Activated T-cell treated with anti-CD3 and anti-CD28 coated beads, Interleukin-2, amount 50 U/mL, for 24 hours (primary cell): Measurements from ENCODE around the gene CRHR1.

Experiments
- DNase-seq: peaks from one replicate; pipeline ENCODE4 v3.0.0-alpha.2; 2020
- H3K27ac Mint-ChIP-seq: 2 replicates; pipeline ENCODE4 v1.8.0; 2020; ENCODE audit warnings: mild to moderate bottlenecking, mixed read lengths
- H3K27me3 Mint-ChIP-seq: 2 replicates; pipeline ENCODE4 v1.8.0; 2020; ENCODE audit warnings: mixed read lengths
- H3K36me3 Mint-ChIP-seq: 2 replicates; pipeline ENCODE4 v1.8.0; 2020; ENCODE audit warnings: low read depth, mixed read lengths
- H3K4me1 Mint-ChIP-seq: 2 replicates; pipeline ENCODE4 v1.8.0; 2020; ENCODE audit warnings: low read depth, mixed read lengths
- H3K4me3 Mint-ChIP-seq: 2 replicates; pipeline ENCODE4 v1.8.0; 2020; ENCODE audit warnings: mild to moderate bottlenecking, moderate library complexity, mixed read lengths
- H3K9me3 Mint-ChIP-seq: 2 replicates; pipeline ENCODE4 v1.8.0; 2020; ENCODE audit warnings: mixed read lengths

CRHR1 gene

DNA sequence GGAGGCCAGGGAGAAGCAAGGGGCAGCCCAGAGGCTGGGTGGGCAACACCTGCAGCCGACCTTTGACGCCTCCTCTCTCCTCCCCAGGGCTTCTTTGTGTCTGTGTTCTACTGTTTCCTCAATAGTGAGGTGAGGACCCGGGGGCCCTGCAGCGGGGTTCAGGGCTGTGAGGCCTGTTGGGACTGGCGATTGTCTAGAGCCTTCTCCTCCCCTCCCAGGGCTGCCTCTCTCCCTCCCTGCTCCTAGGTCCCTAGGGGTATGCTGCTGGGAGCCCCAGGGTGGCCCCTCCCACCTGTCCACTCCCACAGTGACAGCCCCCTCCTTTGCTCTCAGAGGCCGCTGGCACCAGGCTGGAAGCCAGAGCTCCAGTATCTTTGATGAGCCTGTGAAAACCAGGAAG lies 49.8 kb downstream of the CRHR1 start:
- no peaks in the 10 kb centered on the region for H3K36me3 Mint-ChIP-seq
- H3K27ac Mint-ChIP-seq: no peak overlapping the region
- H3K4me3 Mint-ChIP-seq: no peak overlapping the region
- no peaks in the 10 kb centered on the region for H3K4me1 Mint-ChIP-seq
- H3K9me3 Mint-ChIP-seq: no peaks in the 10 kb centered on the region
- H3K27me3 Mint-ChIP-seq: no peaks in the 10 kb centered on the region
- no peak for DNase-seq

DNA sequence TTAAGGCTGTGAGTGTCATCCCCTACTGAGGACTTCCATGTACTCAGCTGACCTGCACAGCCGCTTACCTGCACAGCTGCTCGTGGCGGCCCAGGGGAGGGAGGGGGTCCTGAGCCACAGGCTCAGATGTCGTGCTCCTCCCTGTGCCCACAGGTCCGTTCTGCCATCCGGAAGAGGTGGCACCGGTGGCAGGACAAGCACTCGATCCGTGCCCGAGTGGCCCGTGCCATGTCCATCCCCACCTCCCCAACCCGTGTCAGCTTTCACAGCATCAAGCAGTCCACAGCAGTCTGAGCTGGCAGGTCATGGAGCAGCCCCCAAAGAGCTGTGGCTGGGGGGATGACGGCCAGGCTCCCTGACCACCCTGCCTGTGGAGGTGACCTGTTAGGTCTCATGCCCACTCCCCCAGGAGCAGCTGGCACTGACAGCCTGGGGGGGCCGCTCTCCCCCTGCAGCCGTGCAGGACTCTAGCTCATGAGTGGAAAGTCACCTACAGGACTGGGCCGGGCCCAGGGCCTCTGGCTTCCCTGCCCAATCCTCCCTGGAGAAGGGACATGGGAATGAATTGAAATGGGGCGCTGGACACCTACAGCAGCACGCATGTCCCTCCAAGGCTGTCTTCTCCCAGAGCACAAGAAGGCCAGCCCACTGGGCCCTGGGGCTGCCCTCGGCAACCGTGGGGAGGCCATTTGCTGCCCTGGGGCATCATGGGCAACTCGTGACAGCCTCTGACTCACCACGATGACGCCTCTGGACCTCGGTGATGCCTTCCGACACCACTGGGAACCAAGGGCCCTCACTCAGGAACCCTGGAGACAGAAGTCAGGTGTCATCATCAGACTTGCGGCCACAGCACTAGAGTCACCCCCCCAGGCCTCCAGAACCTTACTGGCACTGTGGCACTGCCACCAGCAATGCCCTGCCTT lies 50.6 kb downstream of the CRHR1 start:
- H3K27ac Mint-ChIP-seq: no peak overlapping the region
- H3K36me3 Mint-ChIP-seq: no peaks in the 10 kb centered on the region
- H3K9me3 Mint-ChIP-seq: no peaks in the 10 kb centered on the region
- no peak overlapping the region for H3K4me3 Mint-ChIP-seq
- DNase-seq: no peak
- no peaks in the 10 kb centered on the region for H3K4me1 Mint-ChIP-seq
- H3K27me3 Mint-ChIP-seq: no peaks in the 10 kb centered on the region

DNA sequence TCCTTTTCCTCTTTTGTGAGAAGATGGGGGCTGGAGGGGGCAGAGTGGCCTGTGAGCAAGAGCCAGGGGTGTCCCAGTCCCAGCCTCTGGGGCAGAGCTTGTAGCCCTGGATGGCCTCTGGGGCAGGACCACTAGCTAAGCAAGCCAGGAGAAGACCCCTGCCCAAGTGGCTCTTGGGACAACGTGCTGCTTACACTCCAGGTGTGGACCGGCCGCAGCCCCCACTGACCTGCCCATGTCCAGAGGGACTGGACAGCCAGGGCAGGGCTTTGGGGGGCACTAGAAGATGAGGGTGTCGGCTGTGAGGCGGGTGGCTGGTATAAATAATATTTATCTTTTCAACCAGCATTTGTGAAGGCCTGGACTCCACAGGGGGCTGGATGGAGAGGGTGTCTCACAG lies 51.4 kb downstream of the CRHR1 start:
- H3K27ac Mint-ChIP-seq: no peak overlapping the region
- DNase-seq: no peak
- no peaks in the 10 kb centered on the region for H3K27me3 Mint-ChIP-seq
- no peaks in the 10 kb centered on the region for H3K36me3 Mint-ChIP-seq
- H3K9me3 Mint-ChIP-seq: no peaks in the 10 kb centered on the region
- no peak overlapping the region for H3K4me3 Mint-ChIP-seq
- H3K4me1 Mint-ChIP-seq: no peaks in the 10 kb centered on the region

DNA sequence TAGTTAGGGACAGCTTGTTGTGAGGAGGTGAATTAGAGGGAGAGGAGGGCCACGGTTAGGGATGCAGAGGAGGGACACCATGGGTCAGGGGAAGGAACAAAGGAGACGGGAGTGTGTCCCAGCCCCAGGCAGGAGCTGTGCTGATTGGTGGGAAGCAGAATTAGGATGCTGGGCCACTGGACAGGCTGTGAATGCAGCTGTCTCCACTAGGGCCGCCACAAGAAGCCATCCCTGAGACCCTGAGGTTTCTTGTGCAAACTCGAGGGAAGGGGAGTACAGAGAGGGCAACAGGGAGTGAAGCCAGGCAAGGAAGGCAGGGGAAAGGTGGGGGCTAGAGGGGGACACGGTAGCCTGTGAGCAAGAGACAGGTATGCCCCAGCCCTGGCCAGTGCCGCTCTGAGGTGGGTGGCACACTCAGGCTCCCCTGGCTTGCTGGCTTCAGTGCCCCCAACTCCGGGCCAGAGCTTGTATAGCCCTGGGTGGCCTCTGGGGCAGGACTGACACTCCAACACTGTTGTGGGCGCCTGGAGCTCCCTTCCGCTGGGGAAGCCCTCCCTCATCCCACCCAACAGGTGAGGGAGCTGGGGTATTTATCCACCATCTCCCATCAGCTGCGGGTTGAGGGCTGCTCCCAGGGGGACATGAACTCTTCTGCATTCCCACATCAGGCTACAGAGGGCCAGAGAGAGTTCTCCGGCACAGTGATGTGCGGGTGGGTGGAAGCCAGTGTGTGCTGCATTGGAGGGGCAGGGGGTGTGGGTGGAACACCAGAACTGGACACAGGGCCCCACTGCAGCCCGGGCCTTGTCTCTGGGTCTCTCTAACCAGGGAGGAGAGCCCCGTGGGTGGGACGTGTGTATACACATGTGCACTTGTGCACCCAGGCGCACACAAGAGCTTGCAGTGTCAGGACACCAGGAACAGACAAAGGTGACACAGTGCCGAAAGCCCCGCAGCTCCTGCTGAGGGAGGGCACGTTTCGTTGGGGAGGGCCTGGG lies 52.2 kb downstream of the CRHR1 start:
- no peaks in the 10 kb centered on the region for H3K36me3 Mint-ChIP-seq
- no peaks in the 10 kb centered on the region for H3K27me3 Mint-ChIP-seq
- H3K9me3 Mint-ChIP-seq: no peaks in the 10 kb centered on the region
- H3K4me3 Mint-ChIP-seq: no peak overlapping the region
- no peak for DNase-seq
- no peaks in the 10 kb centered on the region for H3K4me1 Mint-ChIP-seq
- H3K27ac Mint-ChIP-seq: no peak overlapping the region

DNA sequence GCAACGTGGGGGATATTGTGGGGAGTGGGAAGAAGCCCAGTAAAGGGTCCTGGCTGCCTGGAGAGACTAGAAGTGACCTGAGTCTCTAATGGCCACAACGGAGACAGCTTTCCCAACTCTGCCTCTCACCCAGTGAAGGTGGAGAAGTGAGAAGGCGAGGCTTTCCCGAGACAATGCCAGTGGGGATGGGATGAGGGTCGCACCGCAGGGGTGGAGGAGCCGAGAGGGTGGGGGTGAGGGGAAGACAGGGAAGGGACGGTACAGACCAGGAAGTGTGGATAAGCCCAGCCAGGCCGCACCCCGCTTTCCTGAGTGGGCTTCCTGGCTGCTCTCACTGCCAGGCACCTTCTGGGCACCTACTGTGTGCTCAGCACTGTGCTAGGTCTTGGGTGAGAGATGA lies 53.1 kb downstream of the CRHR1 start:
- Mint-ChIP-seq H3K27me3 (no peaks in the 10 kb centered on the region), H3K9me3 (no peaks in the 10 kb centered on the region), H3K4me1 (no peaks in the 10 kb centered on the region), H3K4me3 (no peak overlapping the region), H3K27ac (no peak overlapping the region), H3K36me3 (no peaks in the 10 kb centered on the region)
- no peak for DNase-seq

DNA sequence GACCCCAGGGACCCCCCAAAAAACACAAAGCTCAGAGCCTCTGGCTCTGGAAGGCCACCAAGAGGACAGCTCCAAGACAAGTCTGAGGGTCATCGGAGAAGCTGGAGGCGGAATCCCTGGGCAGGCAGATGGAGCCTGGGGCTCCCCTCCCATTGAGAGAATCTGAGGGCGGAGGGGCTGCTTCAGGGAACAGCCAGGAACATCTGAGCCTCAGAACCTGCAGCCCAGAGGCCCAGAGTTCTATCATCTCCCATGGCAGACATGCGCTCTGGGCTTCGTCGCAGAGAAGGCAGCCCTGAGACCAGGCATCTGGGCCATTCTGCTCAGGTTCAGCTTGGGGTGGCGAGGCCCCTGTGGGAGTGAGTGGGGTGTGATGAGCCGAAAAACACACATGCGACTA lies 53.5 kb downstream of the CRHR1 start:
- H3K4me1 Mint-ChIP-seq: no peaks in the 10 kb centered on the region
- no peak overlapping the region for H3K4me3 Mint-ChIP-seq
- no peaks in the 10 kb centered on the region for H3K36me3 Mint-ChIP-seq
- DNase-seq: no peak
- H3K27me3 Mint-ChIP-seq: no peaks in the 10 kb centered on the region
- H3K9me3 Mint-ChIP-seq: no peaks in the 10 kb centered on the region
- H3K27ac Mint-ChIP-seq: no peak overlapping the region

DNA sequence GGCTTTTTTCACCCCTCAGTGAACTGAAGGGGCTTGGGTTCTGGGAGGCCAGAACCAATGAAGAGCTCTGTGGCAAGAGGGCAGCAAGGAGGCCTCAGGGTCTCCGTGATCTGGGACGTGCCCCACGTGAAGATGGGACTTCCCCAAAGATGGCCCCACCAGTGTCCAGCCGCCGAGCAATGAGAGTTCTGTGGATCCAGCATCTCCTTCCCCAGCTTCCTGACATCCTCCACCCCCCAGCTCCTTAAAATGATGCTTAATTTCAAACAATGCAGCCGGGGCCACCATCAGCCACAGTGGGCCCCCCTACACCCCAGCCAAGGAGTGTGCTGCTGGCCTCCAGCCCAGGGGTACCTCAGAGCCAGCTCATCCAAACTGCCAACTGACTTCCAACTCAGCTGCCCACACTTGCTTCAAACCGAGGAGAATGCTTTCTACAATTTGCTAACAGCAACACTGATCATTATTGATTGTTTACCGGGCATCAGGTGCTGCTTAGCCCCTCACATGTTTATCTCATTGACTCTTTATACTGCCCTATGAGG lies 54.7 kb downstream of the CRHR1 start:
- Mint-ChIP-seq H3K27me3 (no peaks in the 10 kb centered on the region), H3K4me3 (no peak overlapping the region), H3K27ac (no peak overlapping the region), H3K4me1 (no peaks in the 10 kb centered on the region), H3K9me3 (no peaks in the 10 kb centered on the region), H3K36me3 (no peaks in the 10 kb centered on the region)
- DNase-seq: no peak

DNA sequence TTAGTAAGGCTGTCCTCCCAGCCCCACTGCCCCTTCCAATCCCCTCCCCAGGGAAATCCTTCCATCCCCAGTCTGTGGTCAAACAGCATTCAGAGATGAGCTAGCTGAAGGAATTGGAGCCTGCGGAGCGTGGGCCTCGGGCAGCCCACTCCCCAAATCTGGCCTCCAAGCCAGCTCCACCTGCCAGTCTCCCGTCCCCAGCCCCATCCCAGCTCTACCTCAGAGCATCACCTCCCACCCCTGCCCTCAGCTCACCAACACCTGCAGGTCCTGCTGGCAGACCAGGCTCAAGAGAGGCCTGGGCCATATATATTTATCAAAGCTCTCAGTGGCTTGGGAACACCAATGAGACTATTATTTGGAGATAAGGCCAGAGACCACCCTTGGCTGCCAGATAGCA lies 55.3 kb downstream of the CRHR1 start:
- Mint-ChIP-seq H3K4me3 (no peak overlapping the region), H3K36me3 (no peaks in the 10 kb centered on the region), H3K27ac (no peak overlapping the region), H3K9me3 (no peaks in the 10 kb centered on the region), H3K27me3 (no peaks in the 10 kb centered on the region), H3K4me1 (no peaks in the 10 kb centered on the region)
- no peak for DNase-seq

DNA sequence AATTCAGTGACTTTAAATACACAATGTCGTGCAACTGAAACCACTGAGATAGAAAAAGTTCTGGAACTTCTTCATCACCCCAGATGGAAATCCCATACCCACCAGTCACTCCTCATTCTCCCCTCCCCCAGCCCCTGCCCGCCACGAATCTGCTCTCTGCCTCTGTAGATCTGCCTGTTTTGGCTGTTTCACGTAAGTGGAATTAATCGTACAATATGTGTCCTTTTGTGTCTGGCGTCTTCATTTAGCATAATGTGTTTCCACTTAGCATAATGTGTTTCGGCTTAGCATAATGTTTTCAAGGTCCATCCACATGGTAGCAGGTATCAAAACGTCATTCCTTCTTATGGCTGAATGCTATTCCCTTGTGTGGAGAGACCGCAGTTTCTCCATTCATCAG lies 57.1 kb downstream of the CRHR1 start:
- H3K4me3 Mint-ChIP-seq: no peak overlapping the region
- H3K4me1 Mint-ChIP-seq: no peaks in the 10 kb centered on the region
- no peaks in the 10 kb centered on the region for H3K27me3 Mint-ChIP-seq
- no peak for DNase-seq
- no peaks in the 10 kb centered on the region for H3K36me3 Mint-ChIP-seq
- H3K9me3 Mint-ChIP-seq: no peaks in the 10 kb centered on the region
- no peak overlapping the region for H3K27ac Mint-ChIP-seq

DNA sequence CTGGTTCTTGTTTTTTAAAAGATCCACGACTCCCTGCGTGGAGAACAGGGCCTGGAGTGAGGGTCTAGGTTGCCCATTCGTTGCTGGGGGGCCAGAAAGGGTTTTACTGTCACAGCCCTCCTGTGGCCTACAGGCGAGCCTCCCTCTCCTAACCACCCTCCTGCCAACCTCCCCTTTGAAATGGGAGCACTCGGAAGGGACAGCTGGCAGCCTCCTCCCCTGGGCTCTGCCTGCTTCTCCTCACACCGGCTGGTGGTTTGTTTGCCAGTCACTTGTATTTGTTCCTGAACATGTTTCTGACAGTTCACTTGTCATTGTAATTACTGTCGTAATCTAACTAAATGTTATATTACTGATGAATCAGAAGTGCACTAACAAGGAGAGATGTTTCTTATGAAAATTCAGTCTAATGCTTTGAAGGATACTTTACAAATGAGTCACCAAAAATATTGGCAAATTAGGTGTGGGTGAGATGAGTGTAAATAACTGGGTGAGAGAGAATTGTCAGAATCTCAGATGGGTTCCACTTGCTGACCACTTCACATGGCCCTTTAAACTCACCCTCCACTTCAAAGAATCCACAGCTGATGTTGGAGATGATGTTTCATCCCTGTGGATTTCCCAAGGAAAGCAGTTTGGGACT lies 57.9 kb downstream of the CRHR1 start:
- no peak overlapping the region for H3K4me3 Mint-ChIP-seq
- no peaks in the 10 kb centered on the region for H3K36me3 Mint-ChIP-seq
- H3K27me3 Mint-ChIP-seq: no peaks in the 10 kb centered on the region
- no peaks in the 10 kb centered on the region for H3K9me3 Mint-ChIP-seq
- no peaks in the 10 kb centered on the region for H3K4me1 Mint-ChIP-seq
- H3K27ac Mint-ChIP-seq: no peak overlapping the region
- no peak for DNase-seq

DNA sequence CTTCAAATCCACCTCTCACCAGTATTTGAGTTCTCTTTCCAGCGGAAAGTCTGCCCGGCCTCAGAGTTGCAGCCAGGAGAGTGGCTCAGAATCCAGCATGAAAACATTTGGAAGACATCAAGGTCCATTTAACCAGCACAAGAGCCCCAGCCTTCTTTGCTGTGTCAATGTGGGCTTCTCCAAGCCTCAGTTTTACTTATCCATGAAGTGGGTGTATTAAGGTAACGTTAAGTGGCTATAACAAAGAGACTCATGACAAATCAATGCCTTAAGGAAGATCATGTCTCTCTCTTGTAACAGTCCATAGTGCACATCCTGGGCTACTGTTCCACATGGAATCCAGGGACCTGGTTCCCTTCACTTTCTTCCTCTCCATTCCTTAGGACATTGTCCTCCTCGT lies 59.6 kb downstream of the CRHR1 start:
- no peak for DNase-seq
- no peak overlapping the region for H3K4me3 Mint-ChIP-seq

DNA sequence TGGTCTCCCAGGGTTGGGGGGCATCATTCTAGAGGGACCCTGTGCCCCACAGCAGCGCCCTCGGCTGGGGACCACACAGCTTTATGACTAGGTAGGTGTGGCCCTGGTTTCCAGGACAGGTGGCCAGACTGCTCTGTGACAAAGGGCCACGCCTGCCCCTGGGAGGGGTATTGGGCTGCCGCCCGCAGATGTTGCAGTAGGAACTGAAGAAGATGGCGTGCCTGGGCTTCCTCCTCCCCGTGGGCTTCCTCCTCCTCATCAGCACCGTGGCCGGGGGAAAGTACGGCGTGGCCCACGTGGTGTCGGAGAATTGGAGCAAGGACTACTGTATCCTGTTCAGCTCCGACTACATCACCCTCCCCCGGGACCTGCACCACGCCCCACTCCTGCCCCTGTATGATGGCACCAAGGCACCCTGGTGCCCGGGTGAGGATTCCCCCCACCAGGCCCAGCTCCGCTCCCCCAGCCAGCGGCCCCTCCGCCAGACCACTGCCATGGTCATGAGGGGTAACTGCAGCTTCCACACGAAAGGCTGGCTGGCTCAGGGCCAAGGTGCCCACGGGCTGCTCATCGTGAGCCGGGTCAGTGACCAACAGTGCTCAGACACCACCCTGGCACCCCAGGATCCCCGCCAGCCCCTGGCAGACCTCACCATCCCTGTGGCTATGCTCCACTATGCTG lies 60.7 kb downstream of the CRHR1 start, which contains the start of gene SPPL2C:
SPPL2C (plus strand) TSS at position 187 of the 681 bp plus-strand sequence; CDS start at position 213, 26 bp downstream.
- Mint-ChIP-seq H3K27me3 (no peaks in the 10 kb centered on the region), H3K27ac (no peak within 1 kb of the TSS), H3K4me3 (no peak within 1 kb of the TSS), H3K4me1 (no peaks in the 10 kb centered on the region), H3K36me3 (no peaks in the 10 kb centered on the region), H3K9me3 (no peaks in the 10 kb centered on the region)
- DNase-seq: no peak

More for the DNA sequence above, 59.6 kb downstream of the CRHR1 start:
- no peaks in the 10 kb centered on the region for H3K36me3 Mint-ChIP-seq
- peak overlapping the region; percentile 39 for H3K27ac Mint-ChIP-seq
- no peaks in the 10 kb centered on the region for H3K9me3 Mint-ChIP-seq
- H3K4me1 Mint-ChIP-seq: no peaks in the 10 kb centered on the region
- H3K27me3 Mint-ChIP-seq: no peaks in the 10 kb centered on the region

DNA sequence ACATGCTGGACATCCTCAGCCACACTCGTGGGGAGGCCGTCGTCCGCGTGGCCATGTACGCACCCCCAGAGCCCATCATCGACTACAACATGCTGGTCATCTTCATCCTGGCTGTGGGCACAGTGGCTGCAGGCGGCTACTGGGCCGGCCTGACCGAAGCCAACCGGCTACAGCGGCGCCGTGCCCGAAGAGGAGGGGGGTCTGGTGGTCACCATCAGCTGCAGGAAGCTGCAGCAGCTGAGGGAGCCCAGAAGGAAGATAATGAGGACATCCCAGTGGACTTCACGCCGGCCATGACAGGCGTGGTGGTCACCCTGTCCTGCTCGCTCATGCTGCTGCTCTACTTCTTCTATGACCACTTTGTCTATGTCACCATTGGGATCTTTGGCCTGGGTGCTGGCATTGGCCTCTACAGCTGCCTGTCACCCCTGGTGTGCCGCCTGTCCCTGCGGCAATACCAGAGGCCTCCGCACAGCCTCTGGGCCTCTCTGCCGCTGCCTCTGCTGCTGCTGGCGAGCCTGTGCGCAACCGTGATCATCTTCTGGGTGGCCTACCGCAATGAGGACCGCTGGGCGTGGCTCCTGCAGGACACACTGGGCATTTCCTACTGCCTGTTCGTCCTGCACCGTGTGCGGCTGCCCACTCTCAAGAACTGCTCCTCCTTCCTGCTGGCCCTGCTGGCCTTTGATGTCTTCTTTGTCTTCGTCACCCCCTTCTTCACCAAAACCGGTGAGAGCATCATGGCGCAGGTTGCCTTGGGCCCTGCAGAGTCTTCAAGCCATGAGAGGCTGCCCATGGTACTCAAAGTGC lies 61.5 kb downstream of the CRHR1 start:
- Mint-ChIP-seq H3K36me3 (no peaks in the 10 kb centered on the region), H3K4me1 (no peaks in the 10 kb centered on the region), H3K27me3 (no peaks in the 10 kb centered on the region), H3K4me3 (no peak overlapping the region), H3K9me3 (no peaks in the 10 kb centered on the region), H3K27ac (no peak overlapping the region)
- no peak for DNase-seq
